HG02759 (cell line): ENCODE data around the gene SPATS2.

ENCODE experiments used
- ATAC-seq: cut with Tn5 transposase; IDR thresholded peaks from one replicate; pipeline ENCODE4 v1.9.1; 2021; ENCODE audit warnings: mild to moderate bottlenecking, moderate library complexity; ENCODE audit not compliant: unreplicated experiment

The SPATS2 gene

DNA sequence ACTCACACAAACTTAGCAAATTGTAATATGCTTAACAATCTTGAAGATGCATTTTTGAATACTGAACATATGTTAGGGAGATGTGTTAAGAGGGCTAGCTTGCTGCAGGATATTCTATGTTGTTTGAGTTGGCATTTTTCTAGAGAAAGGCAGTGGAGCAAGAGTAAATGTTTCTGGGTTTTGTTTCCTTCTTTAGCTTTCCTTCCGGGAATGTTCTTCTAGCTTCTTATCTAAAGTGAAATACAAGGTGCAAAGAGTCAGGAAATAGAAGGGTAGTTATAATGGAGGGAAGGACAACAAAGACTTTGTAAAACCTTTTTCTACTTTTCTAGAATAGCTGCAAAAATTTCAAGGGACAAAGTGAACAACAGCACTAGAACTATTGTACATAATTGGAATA is 94.0 kb downstream of the SPATS2 start:
- no peak for ATAC-seq

GRCh38 chr12:49462083-49462744 is 95.0 kb downstream of the SPATS2 start:
- ATAC-seq = no peak

GRCh38 chr12:49465132-49465531 is 97.9 kb downstream of the SPATS2 start:
- ATAC-seq = no peak

DNA sequence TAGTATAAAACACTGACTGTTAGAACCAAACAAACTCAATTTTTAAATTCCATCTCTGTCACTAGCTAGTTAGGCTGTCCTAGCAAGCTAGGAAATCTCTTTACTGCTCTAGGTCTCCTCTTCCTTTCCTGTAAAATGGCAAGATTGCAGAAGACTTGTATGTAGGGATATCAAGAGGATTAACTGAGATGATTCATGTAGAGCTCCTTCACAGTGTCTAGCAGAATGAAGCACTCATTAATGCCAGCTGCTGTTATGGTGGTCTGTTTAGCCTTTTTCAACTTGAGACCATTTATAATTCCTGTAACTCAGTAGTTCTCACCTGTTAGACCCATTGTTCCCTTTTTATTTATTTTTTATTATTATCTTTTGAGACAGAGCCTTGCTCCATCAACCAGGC is 103.7 kb downstream of the SPATS2 start:
- no peak for ATAC-seq

DNA sequence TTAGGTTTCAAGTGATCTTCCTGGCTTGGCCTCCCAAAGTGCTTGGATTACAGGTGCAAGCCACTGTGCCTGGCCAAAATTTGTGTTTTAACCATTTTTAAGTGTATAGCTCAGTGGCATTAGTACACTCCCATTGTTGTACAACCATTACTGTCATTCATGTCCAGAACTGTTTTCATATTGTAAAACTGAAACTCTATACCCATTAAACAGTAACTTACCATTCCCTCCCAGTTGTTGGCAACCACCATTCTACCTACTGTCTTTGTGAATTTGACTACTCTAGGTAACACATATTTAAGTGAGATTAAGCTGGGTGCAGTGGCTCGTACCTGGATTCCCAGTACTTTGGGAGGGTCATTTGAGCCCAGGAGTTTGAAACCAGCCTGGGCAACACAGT is 104.3 kb downstream of the SPATS2 start:
- peak; percentile 48 for ATAC-seq

DNA sequence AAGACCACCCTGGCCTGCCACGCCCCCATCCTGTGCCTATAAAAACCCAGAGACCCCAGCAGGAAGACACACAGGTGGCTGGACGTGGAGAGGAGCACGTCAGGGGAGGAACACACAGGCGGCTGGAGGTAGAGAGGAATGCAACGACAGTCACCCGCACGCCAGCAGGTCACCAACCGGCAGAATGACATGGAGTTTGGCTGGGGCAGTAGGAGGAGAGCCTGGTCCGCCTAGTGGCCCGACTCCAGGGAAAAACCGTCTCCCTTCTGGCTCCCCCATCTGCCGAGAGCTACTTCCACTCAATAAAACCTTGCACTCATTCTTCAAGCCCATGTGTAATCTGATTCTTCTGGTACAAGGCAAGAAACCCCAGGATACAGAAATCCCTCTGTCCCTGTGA is 108.8 kb downstream of the SPATS2 start:
- no peak for ATAC-seq

DNA sequence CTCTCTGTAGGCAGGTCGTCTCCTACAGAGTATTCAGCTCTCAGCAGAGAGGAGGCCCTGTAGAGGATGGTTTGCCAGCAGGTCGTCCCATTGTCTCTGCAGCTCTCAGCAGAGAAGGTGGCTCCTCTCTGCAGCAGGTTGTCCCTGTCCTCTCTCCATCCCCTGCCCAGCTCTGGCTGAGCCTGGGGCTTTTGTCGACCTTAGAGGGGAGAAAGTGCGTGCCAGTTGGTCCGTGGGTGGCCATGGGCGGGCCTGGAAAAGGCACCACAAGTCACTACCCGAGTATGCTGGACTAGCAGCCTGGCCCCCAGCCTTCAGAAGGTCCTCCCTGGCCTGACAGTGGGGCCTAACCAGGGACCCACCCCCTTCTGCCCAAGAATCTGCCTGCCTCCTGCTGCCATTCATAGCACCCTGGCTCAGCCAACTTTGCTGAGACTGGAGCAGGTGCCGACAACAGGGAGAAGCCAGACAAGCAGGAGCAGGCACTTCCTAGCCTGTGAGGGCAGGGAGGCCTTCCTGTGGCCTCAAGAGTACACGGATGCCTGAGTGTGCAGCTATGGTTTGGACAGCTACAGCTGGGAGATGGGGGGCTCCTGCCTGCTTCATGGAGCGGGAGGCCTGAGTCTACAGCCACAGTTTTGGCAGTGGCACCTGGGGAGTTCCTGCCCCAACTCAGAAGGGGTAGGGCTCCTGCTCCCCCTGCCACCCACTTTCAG is 111.8 kb downstream of the SPATS2 start:
- no peak for ATAC-seq

GRCh38 chr12:49482095-49483051 is 115.1 kb downstream of the SPATS2 start:
- no peak for ATAC-seq

DNA sequence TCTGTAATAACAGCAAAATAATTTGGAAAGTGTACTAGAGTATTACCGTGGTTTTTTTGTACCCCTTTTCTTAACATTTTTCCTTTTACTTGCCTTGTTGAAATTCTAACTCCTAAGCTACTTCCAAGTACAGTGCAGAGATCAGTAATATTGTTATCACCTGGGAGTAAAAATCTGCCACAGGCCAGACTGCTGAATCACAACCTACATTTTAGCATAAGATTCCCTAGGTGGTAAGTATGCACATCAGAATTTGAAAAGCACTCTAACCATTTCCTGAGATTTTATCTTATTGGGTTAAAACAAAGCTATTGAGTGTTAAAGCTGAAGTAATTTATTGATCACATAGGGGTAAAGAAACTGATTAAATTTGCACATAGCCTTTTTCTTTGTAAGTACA is 116.4 kb downstream of the SPATS2 start:
- no peak for ATAC-seq

DNA sequence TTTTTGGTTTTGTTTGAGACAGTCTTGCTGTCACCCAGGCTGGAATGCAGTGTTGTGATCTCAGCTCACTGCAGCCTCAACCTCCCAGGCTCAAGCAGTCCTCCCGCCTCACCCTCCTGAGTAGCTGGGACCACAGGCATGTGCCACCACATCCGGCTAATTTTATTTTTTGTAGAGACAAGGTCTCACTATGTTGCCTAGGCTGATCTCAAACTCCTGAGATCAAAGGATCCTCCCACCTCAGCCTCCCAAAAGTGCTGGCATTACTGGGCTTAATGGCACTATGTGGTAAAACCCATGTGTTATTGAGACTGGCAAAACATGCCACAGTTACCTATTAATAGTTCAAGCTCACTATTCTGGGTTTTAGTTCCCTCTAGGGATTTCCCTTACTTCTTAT is 120.3 kb downstream of the SPATS2 start:
- ATAC-seq = no peak

DNA sequence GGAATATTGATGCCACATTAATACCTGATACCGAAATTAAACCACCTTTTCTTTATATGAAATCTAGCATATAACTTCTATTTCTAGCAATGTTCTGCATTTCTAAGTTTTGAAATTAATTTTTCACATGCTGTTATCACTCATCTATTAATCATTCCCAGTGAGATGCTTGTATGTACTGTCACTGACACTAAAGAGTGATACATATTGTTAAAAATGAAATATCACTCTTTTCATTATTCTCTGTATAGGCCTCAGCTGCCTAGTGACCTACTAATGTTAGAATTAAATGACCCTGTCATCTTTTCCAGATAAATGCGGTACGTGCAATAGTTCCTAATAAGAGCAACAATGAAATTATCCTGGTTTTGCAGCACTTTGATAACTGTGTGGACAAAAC is 121.9 kb downstream of the SPATS2 start:
- ATAC-seq = no peak

DNA sequence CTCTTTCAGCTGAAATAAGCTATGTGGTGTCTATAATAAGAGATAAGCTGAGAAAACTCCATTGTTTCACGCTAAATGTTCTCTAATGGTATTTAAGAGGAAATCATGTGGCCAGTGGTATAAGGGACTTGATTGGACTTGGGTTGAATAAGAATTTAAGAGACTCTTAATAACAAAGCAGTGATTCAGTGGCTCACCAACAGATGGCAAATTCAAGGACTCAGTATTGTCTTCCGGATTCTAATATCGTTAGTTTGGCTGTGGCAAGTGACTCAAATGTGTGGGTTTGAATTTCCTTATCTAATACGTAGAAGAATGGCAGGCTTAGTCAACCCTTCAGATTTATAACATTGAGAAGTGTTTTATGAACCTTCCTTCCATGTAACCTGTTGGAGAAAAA is 122.5 kb downstream of the SPATS2 start:
- ATAC-seq = no peak

GRCh38 chr12:49491823-49492222 is 124.6 kb downstream of the SPATS2 start:
- no peak for ATAC-seq

GRCh38 chr12:49493900-49494299 is 126.6 kb downstream of the SPATS2 start:
- no peak for ATAC-seq

DNA sequence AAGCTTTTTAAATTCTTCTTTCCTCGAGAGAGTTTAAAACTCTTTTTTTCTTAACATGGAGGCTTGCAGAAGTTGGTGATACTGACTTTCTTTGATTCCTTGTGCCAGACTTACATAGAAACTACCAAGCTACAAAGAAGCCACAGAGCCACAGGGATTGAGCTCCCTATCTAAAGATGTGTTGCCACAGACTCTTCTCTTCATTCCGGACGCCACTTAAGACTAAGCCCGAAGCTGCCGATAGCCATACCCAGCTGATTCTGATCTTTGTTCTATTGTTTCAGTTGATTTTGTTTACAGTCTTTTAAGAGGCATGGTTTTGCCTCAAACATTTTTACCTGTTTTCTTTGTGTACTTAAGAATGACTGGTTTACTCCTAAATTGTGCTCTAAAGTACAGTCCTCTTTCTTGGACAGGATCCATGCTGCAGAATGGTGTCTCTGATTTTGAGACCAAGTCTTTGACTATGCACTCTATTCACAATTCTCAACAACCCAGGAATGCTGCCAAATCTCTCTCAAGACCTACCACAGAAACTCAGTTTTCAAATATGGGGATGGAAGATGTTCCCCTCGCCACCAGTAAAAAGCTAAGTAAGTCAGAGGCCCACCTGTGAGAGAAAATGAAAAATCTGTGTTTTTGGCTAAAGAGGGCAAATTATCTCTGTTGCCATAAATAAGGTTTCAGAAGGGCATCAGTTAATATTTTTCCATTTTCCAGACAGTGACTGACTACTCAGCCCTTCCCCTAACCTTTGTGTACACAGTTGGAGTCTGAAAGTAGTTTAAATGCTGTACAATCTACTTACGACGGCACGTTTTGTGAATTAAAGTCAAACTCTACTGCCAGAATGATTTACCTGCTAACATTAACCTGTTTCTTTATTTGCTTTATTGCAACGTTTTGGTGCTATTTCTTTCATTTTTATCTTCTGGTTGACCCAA is 129.4 kb downstream of the SPATS2 start:
- ATAC-seq = no peak

- ATAC-seq = no peak
Measured at GRCh38 chr12:49501895-49502294, 134.6 kb downstream of the SPATS2 start.

GRCh38 chr12:49502590-49502989 is 135.3 kb downstream of the SPATS2 start:
- ATAC-seq = no peak

DNA sequence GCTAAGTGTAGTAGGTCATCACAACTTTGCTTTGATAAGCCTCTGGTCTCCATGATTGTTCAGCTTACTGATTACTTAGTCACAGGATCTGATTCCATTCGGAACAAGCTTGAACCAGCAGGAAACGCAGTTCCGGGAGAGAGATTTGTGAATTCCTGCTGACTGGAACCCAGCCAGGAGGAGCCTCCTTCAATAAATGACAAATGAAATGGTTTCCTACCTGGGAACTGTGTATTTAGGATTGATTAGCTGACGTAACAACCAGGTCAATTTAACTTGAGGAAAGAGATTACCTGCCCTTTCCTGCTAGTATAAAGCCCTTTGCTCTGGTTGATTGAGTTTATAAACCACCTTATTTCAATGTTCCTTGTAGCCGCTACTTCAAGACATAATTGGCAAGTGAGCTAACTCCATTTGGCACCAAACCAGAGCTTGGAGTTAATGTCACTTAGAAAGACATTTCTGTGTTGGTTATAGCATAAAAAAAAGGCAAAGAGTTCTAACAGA is 136.5 kb downstream of the SPATS2 start:
- ATAC-seq = no peak

- no peak for ATAC-seq
Measured at GRCh38 chr12:49505672-49506071, 138.4 kb downstream of the SPATS2 start.

GRCh38 chr12:49507139-49507538 is 139.9 kb downstream of the SPATS2 start:
- no peak for ATAC-seq
